C1 segment of cervical spinal cord (tissue), 14 donors: ENCODE measurements around the gene RAB7A.

ENCODE experiments used
- DNase-seq, 14 donors: peaks; one replicate each; lab custom pipeline; 2025; lab: John Stamatoyannopoulos, UW

RAB7A gene

GRCh38 chr3:128787256-128788253 lies 61.6 kb downstream of the RAB7A start:
- no peak for DNase-seq

- no peak for DNase-seq
Observed at GRCh38 chr3:128788268-128788869, 62.4 kb downstream of the RAB7A start.

GRCh38 chr3:128794067-128794768 lies 68.2 kb downstream of the RAB7A start:
- DNase-seq = no peak

GRCh38 chr3:128794770-128795649 lies 69.0 kb downstream of the RAB7A start:
- peak in 9 of 14 donors; percentile 10 to 55 (median 27) for DNase-seq

GRCh38 chr3:128799653-128800052 lies 73.7 kb downstream of the RAB7A start:
- no peak for DNase-seq

- peak in 10 of 14 donors; percentile 31 to 82 (median 52) for DNase-seq
Observed at GRCh38 chr3:128800241-128801187, 74.5 kb downstream of the RAB7A start.

- peak in 3 of 14 donors; percentile 13 to 87 (median 48) for DNase-seq
Observed at GRCh38 chr3:128801779-128802380, 75.9 kb downstream of the RAB7A start.

- no peak for DNase-seq
Observed at GRCh38 chr3:128803307-128803706, 77.3 kb downstream of the RAB7A start.

- no peak for DNase-seq
Observed at GRCh38 chr3:128804017-128804810, 78.2 kb downstream of the RAB7A start.

- DNase-seq = no peak
Observed at GRCh38 chr3:128804811-128805155, 78.8 kb downstream of the RAB7A start.

- DNase-seq = no peak
Observed at GRCh38 chr3:128805772-128806171, 79.8 kb downstream of the RAB7A start.

GRCh38 chr3:128806588-128806987 lies 80.6 kb downstream of the RAB7A start:
- DNase-seq = no peak

GRCh38 chr3:128807186-128807830 lies 81.3 kb downstream of the RAB7A start:
- DNase-seq = no peak

- peak in 4 of 14 donors; percentile 8 to 46 (median 32) for DNase-seq
Observed at GRCh38 chr3:128808672-128809071, 82.7 kb downstream of the RAB7A start.

- peak in 1 of 14 donors; percentile 18 for DNase-seq
Observed at GRCh38 chr3:128813097-128813496, 87.1 kb downstream of the RAB7A start.

GRCh38 chr3:128814060-128814459 lies 88.1 kb downstream of the RAB7A start:
- DNase-seq = no peak

GRCh38 chr3:128814519-128815317 lies 88.7 kb downstream of the RAB7A start:
- DNase-seq = peak in 1 of 14 donors; percentile 75
